IMR-90 (cell line): ENCODE results near the gene UST. TPM values are rescaled to one million over a fixed set of nuclear protein-coding genes. Genes with fewer than 3 reads are reported as not detected.

ENCODE experiments used
- ATAC-seq: fragments of 200-7000 bp; cut with Tn5 transposase; 2 replicates; pipeline ENCODE4 v1.9.1; 2020; ENCODE audit warnings: low read depth, mild to moderate bottlenecking, moderate library complexity
- BruUV-seq: library from RNA; stranded (reverse); fragments of 400-500 nt; replicated peaks from 2 replicates; lab custom pipeline; 2021; lab: Mats Ljungman, UMichigan
- CTCF ChIA-PET: fragments of 300-600 bp; formaldehyde crosslinking; extraction: SDS; loops from one replicate; lab custom pipeline; 2021; ENCODE audit warnings: antibody characterized with exemption; lab: Yijun Ruan, JAX
- POLR2A ChIA-PET: fragments of 300-600 bp; sonication (Branson Sonifier 250); formaldehyde crosslinking; loops from one replicate; lab custom pipeline; 2022; ENCODE audit warnings: antibody characterized with exemption; ENCODE audit not compliant: unreplicated experiment; lab: Charles Lee
- DNase-seq: peaks from one replicate; pipeline ENCODE4 v3.0.0; 2013
- H2AFZ ChIP-seq: replicated peaks from 2 replicates; pipeline ENCODE3; 2013; ENCODE audit warnings: low read length, mild to moderate bottlenecking; ENCODE audit not compliant: poor library complexity
- H2AK5ac ChIP-seq: 2 replicates; pipeline ENCODE4 v1.6.1; 2013; ENCODE audit warnings: low read depth, low read length, inconsistent platforms
- H2AK9ac ChIP-seq: replicated peaks from 2 replicates; pipeline ENCODE3; 2013; ENCODE audit warnings: mild to moderate bottlenecking, low read depth, low read length, moderate library complexity; ENCODE audit not compliant: poor library complexity
- H2BK120ac ChIP-seq: 2 replicates; pipeline ENCODE4 v1.6.1; 2013; ENCODE audit warnings: low read depth, low read length, inconsistent platforms
- H2BK15ac ChIP-seq: 3 replicates; pipeline ENCODE4 v1.6.1; 2013; ENCODE audit warnings: low read depth, low read length, inconsistent platforms
- H2BK20ac ChIP-seq: 2 replicates; pipeline ENCODE4 v1.6.1; 2013; ENCODE audit warnings: low read depth, mild to moderate bottlenecking, inconsistent platforms, low read length, moderate library complexity
- H2BK5ac ChIP-seq: 2 replicates; pipeline ENCODE4 v1.6.1; 2013; ENCODE audit warnings: mild to moderate bottlenecking, low read depth, low read length, inconsistent platforms; ENCODE audit not compliant: poor library complexity, severe bottlenecking
- H3K14ac ChIP-seq: replicated peaks from 2 replicates; pipeline ENCODE4 v1.6.1; 2013; ENCODE audit warnings: low read depth, low read length, inconsistent platforms
- H3K18ac ChIP-seq: 2 replicates; pipeline ENCODE4 v1.6.1; 2013; ENCODE audit warnings: low read depth, low read length, control low read depth
- H3K23ac ChIP-seq: 2 replicates; pipeline ENCODE4 v1.6.1; 2013; ENCODE audit warnings: low read depth, low read length, inconsistent platforms
- H3K27ac ChIP-seq: 2 replicates; pipeline ENCODE4 v1.5.1; 2013; ENCODE audit warnings: mild to moderate bottlenecking, control low read depth, low read length; ENCODE audit not compliant: insufficient read depth
- H3K27me3 ChIP-seq: 2 replicates; pipeline ENCODE4 v1.6.1; 2013; ENCODE audit warnings: low read length; ENCODE audit not compliant: control insufficient read depth, insufficient read depth
- H3K36me3 ChIP-seq: 2 replicates; pipeline ENCODE4 v1.6.1; 2013; ENCODE audit warnings: low read length, mixed read lengths; ENCODE audit not compliant: control insufficient read depth, insufficient read depth
- H3K4ac ChIP-seq: 2 replicates; pipeline ENCODE4 v1.6.1; 2013; ENCODE audit warnings: low read depth, low read length, inconsistent platforms
- H3K4me1 ChIP-seq: 2 replicates; pipeline ENCODE4 v1.6.1; 2013; ENCODE audit warnings: low read length, mixed read lengths; ENCODE audit not compliant: control insufficient read depth, insufficient read depth
- H3K4me2 ChIP-seq: 2 replicates; pipeline ENCODE4 v1.6.1; 2013; ENCODE audit warnings: low read depth, mild to moderate bottlenecking, control low read depth, low read length, moderate library complexity
- H3K4me3 ChIP-seq: 2 replicates; pipeline ENCODE4 v1.5.1; 2013; ENCODE audit warnings: low read depth, mild to moderate bottlenecking, control low read depth, low read length, moderate library complexity; ENCODE audit not compliant: insufficient read depth
- H3K56ac ChIP-seq: 2 replicates; pipeline ENCODE4 v1.6.1; 2013; ENCODE audit warnings: low read length, inconsistent platforms; ENCODE audit not compliant: insufficient read depth; ENCODE audit errors: extremely low read depth
- H3K79me1 ChIP-seq, 2 experiments: 2 replicates each; pipeline ENCODE4 v1.6.1; 2013; ENCODE audit warnings: low read length in 2 of 2, inconsistent platforms in 1 of 2, low read depth in 1 of 2
- H3K9ac ChIP-seq: 2 replicates; pipeline ENCODE4 v1.6.1; 2013; ENCODE audit warnings: low read depth, low read length, control low read depth
- H3K9me1 ChIP-seq: 2 replicates; pipeline ENCODE4 v1.6.1; 2013; ENCODE audit warnings: low read length, inconsistent platforms; ENCODE audit not compliant: insufficient read depth
- H3K9me3 ChIP-seq: 2 replicates; pipeline ENCODE4 v1.6.1; 2013; ENCODE audit warnings: low read length; ENCODE audit not compliant: control insufficient read depth, insufficient read depth
- H4K20me1 ChIP-seq: 2 replicates; pipeline ENCODE4 v1.6.1; 2013; ENCODE audit warnings: low read length, inconsistent platforms; ENCODE audit not compliant: insufficient read depth
- H4K5ac ChIP-seq: 2 replicates; pipeline ENCODE4 v1.6.1; 2013; ENCODE audit warnings: mild to moderate bottlenecking, low read depth, low read length, control low read depth
- H4K8ac ChIP-seq, 2 experiments: 2 replicates each; pipeline ENCODE4 v1.6.1; 2013; ENCODE audit warnings: low read depth in 2 of 2, low read length in 2 of 2, control low read depth in 1 of 2, inconsistent platforms in 1 of 2
- H4K91ac ChIP-seq: 2 replicates; pipeline ENCODE4 v1.6.1; 2013; ENCODE audit warnings: low read depth, low read length, inconsistent platforms; ENCODE audit not compliant: insufficient read depth
- BHLHE40 ChIP-seq: fragments of 150-350 bp; IDR thresholded peaks from 2 replicates; pipeline ENCODE4 v1.6.1; 2016; ENCODE audit warnings: mild to moderate bottlenecking, low read depth, low read length
- CEBPB ChIP-seq: IDR thresholded peaks from 2 replicates; pipeline ENCODE4 v1.6.1; 2012; ENCODE audit warnings: low read depth, low read length, improper control_type of control experiment
- CHD1 ChIP-seq: IDR thresholded peaks from 2 replicates; pipeline ENCODE4 v1.6.1; 2012; ENCODE audit warnings: low read depth, low read length, improper control_type of control experiment
- CTCF ChIP-seq: conservative IDR thresholded peaks from 2 replicates; pipeline ENCODE4 v1.5.1; 2012; ENCODE audit warnings: mild to moderate bottlenecking, low read depth, low read length, improper control_type of control experiment
- FOS ChIP-seq: fragments of 150-350 bp; IDR thresholded peaks from 2 replicates; pipeline ENCODE4 v1.6.1; 2016; ENCODE audit warnings: low read depth, low read length
- MAFK ChIP-seq: IDR thresholded peaks from 2 replicates; pipeline ENCODE4 v1.6.1; 2012; ENCODE audit warnings: low read depth, low read length, improper control_type of control experiment
- MAZ ChIP-seq: IDR thresholded peaks from 2 replicates; pipeline ENCODE4 v1.6.1; 2012; ENCODE audit warnings: low read depth, mild to moderate bottlenecking, low read length, improper control_type of control experiment, moderate library complexity, borderline replicate concordance
- MXI1 ChIP-seq: IDR thresholded peaks from 2 replicates; pipeline ENCODE4 v1.6.1; 2012; ENCODE audit warnings: low read depth, mild to moderate bottlenecking, low read length, moderate library complexity, borderline replicate concordance
- NFE2L2 ChIP-seq: fragments of 150-350 bp; IDR thresholded peaks from 2 replicates; pipeline ENCODE4 v1.6.1; 2016; ENCODE audit warnings: low read depth, mild to moderate bottlenecking, low read length
- POLR2A ChIP-seq: IDR thresholded peaks from 2 replicates; pipeline ENCODE4 v1.6.1; 2012; ENCODE audit warnings: mild to moderate bottlenecking, low read depth, low read length
- RAD21 ChIP-seq: IDR thresholded peaks from 2 replicates; pipeline ENCODE4 v1.6.1; 2012; ENCODE audit warnings: low read length, improper control_type of control experiment
- RCOR1 ChIP-seq: IDR thresholded peaks from 2 replicates; pipeline ENCODE4 v1.6.1; 2012; ENCODE audit warnings: mild to moderate bottlenecking, low read length, improper control_type of control experiment; ENCODE audit not compliant: insufficient replicate concordance
- RFX5 ChIP-seq: IDR thresholded peaks from 2 replicates; pipeline ENCODE4 v1.8.0; 2012; ENCODE audit warnings: low read depth, mild to moderate bottlenecking, low read length, moderate library complexity
- SMC3 ChIP-seq: fragments of 150-350 bp; IDR thresholded peaks from 2 replicates; pipeline ENCODE4 v1.6.1; 2016; ENCODE audit warnings: low read depth, mild to moderate bottlenecking, antibody characterized with exemption, low read length, moderate library complexity
- USF2 ChIP-seq: fragments of 150-350 bp; IDR thresholded peaks from 2 replicates; pipeline ENCODE4 v1.6.1; 2017; ENCODE audit warnings: mild to moderate bottlenecking, antibody characterized with exemption, low read length, low read depth
- whole genome bisulfite sequencing, 2 experiments: methylation state at CpG; one replicate each; pipeline versions ENCODE4 v1.1.5 to v1.1.7; 2013; ENCODE audit warnings: missing lambda C conversion rate in 2 of 2; ENCODE audit not compliant: insufficient read length in 1 of 2; ENCODE audit errors: extremely low coverage in 2 of 2; 5-methylcytosine and 5-hydroxymethylcytosine counted together
- dilution Hi-C: fragments of 300-500 bp; cut with HindIII; formaldehyde crosslinking; loops from one replicate; pipeline ENCODE4 v1.14.3; 2018; ENCODE audit warnings: low sequenced_read_pairs; ENCODE audit not compliant: unreplicated experiment
- in situ Hi-C: fragments of 300-500 bp; cut with MboI; formaldehyde crosslinking; loops from 3 replicates; pipeline ENCODE4 v1.14.3; 2019; ENCODE audit warnings: low sequenced_read_pairs, inconsistent platforms, mixed read lengths
- intact Hi-C: fragments of 100-400 bp; cut with micrococcal nuclease; formaldehyde crosslinking; loops from 2 replicates; pipeline ENCODE4 v1.10.0; 2022
- polyA plus RNA-seq, 3 experiments: library from polyadenylated mRNA; depleted of rRNA; stranded (reverse); fragments of >200 nt; gene quantifications; 2 replicates each; pipeline ENCODE4 v1.2.3, GENCODE V29; 2012; ENCODE audit warnings: low replicate concordance in 1 of 3
- total RNA-seq: library from RNA; depleted of rRNA; stranded (reverse); fragments of >200 nt; gene quantifications from 2 replicates; pipeline ENCODE4 v1.2.3, GENCODE V29; 2012
- TF ChIP-seq, protein P1 (sequence below): fragments of 150-350 bp; IDR thresholded peaks from 2 replicates; pipeline ENCODE4 v1.6.1; 2016; ENCODE audit warnings: low read depth, mild to moderate bottlenecking, low read length, moderate library complexity, borderline replicate concordance

The UST gene
- total and polyA plus RNA-seq, 2 of the 4 experiments (the other 2 are of a cell fraction): 7.7 to 13.8 TPM

- H3K79me1 ChIP-seq: peaks cover 9 to 34% of the 10 kb centered on the region in 2 experiments; a peak in 3 of 4 replicates
- no peak overlapping the region for H3K14ac ChIP-seq
- intact Hi-C loops: no loop called here
- H2AFZ ChIP-seq: no peak overlapping the region
- no peak overlapping the region for H3K4me2 ChIP-seq
- H3K56ac ChIP-seq: no peak overlapping the region
- H4K5ac ChIP-seq: no peak overlapping the region
- dilution Hi-C loops: no loop called here
- no peak overlapping the region for H3K4me3 ChIP-seq
- no peak overlapping the region for H3K4ac ChIP-seq
- H3K4me1 ChIP-seq: no peaks in the 10 kb centered on the region
- H2BK5ac ChIP-seq: no peak overlapping the region
- H2BK120ac ChIP-seq: no peak overlapping the region
- POLR2A ChIA-PET: no interaction called here
- WGBS, 2 experiments: 80% methylated on average over 1 of the region's 10 CpGs; no CpG with 5 or more reads in 1 of the 2 experiments
- no peak overlapping the region for H3K27ac ChIP-seq
- no peak overlapping the region for H3K9ac ChIP-seq
- H4K20me1 ChIP-seq: peaks cover 15% of the 10 kb centered on the region
- no peak overlapping the region for H4K91ac ChIP-seq
- CTCF ChIA-PET: interaction anchor here (0.7 kb wide), 1 partner anchor 10 kb away, joined by 4 read pairs; no protein-coding TSS in a partner anchor
- H3K27me3 ChIP-seq: no peaks in the 10 kb centered on the region
- no peak overlapping the region for H2AK9ac ChIP-seq
- H3K36me3 ChIP-seq: no peaks in the 10 kb centered on the region; the same call in 1 of the 2 replicates
- TF ChIP-seq RAD21: no peak
- no peak for TF ChIP-seq RCOR1
- TF ChIP-seq CEBPB: no peak
- TF ChIP-seq NFE2L2: no peak
- TF ChIP-seq POLR2A: no peak
- TF ChIP-seq MXI1: no peak
- TF ChIP-seq MAZ: no peak
- no peak for TF ChIP-seq CTCF
- TF ChIP-seq BHLHE40: no peak
- TF ChIP-seq RFX5: no peak
- no peak for TF ChIP-seq FOS
- TF ChIP-seq, protein P1, sequence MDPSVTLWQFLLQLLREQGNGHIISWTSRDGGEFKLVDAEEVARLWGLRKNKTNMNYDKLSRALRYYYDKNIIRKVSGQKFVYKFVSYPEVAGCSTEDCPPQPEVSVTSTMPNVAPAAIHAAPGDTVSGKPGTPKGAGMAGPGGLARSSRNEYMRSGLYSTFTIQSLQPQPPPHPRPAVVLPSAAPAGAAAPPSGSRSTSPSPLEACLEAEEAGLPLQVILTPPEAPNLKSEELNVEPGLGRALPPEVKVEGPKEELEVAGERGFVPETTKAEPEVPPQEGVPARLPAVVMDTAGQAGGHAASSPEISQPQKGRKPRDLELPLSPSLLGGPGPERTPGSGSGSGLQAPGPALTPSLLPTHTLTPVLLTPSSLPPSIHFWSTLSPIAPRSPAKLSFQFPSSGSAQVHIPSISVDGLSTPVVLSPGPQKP: no peak
- no peak for TF ChIP-seq CHD1
- no peak for TF ChIP-seq USF2
- TF ChIP-seq MAFK: no peak
- TF ChIP-seq SMC3: no peak
- in situ Hi-C loops: no loop called here
- no peak overlapping the region for H4K8ac ChIP-seq
- no peak overlapping the region for H2AK5ac ChIP-seq
- no peak overlapping the region for H2BK15ac ChIP-seq
- no peak overlapping the region for H2BK20ac ChIP-seq
- no TSS peak for BruUV-seq
- DNase-seq (no peak), ATAC-seq (no peak)
- H3K18ac ChIP-seq: no peak overlapping the region
- H3K23ac ChIP-seq: no peak overlapping the region
- H3K9me1 ChIP-seq: peaks cover 4% of the 10 kb centered on the region; the same call in 1 of the 2 replicates
- H3K9me3 ChIP-seq: no peaks in the 10 kb centered on the region
These were observed 44.0 kb downstream of the UST start for GRCh38 chr6:148790817-148791216.
